H1 (cell line): ENCODE measurements around the gene WDR44. TPM values are rescaled to one million over a fixed set of nuclear protein-coding genes. Genes with fewer than 3 reads are reported as not detected.
A peak's percentile ranks its signal among the peaks of the same experiment; 100 is the strongest.

Source experiments
- CTCF ChIA-PET: fragments of 300-600 bp; sonication (Branson Sonifier 250); formaldehyde crosslinking; loops from one replicate; lab custom pipeline; 2021; ENCODE audit not compliant: partially characterized antibody; lab: Charles Lee
- POLR2A ChIA-PET: fragments of 300-600 bp; sonication (Branson Sonifier 250); formaldehyde crosslinking; loops from one replicate; lab custom pipeline; 2021; ENCODE audit warnings: inconsistent platforms; ENCODE audit not compliant: partially characterized antibody; lab: Charles Lee
- DNase-seq, 2 experiments: peaks; one replicate each; pipeline versions ENCODE4 v3.0.0 to v3.0.0-alpha.2; 2010 to 2022; ENCODE audit warnings: low spot score in 2 of 2, low read depth in 1 of 2, mixed read lengths in 1 of 2
- FAIRE-seq: peaks from 2 replicates; lab custom pipeline; 2011; peaks lifted over from hg19 to GRCh38; lab: Jason Lieb, UNC
- H2AFZ ChIP-seq: 2 replicates; pipeline ENCODE4 v1.8.1; 2012; ENCODE audit warnings: low read length, inconsistent platforms
- H2AK5ac ChIP-seq: 2 replicates; pipeline ENCODE4 v1.6.1; 2013; ENCODE audit warnings: low read depth, low read length
- H2BK120ac ChIP-seq: replicated peaks from 2 replicates; pipeline ENCODE3; 2013; ENCODE audit warnings: low read depth, low read length, inconsistent platforms
- H2BK12ac ChIP-seq: 2 replicates; pipeline ENCODE4 v1.6.1; 2013; ENCODE audit warnings: low read depth, low read length
- H2BK15ac ChIP-seq: 2 replicates; pipeline ENCODE4 v1.6.1; 2013; ENCODE audit warnings: low read length
- H2BK20ac ChIP-seq: 2 replicates; pipeline ENCODE4 v1.6.1; 2013; ENCODE audit warnings: low read length
- H2BK5ac ChIP-seq: 2 replicates; pipeline ENCODE4 v1.6.1; 2013; ENCODE audit warnings: low read depth, low read length
- H3K14ac ChIP-seq: 2 replicates; pipeline ENCODE4 v1.6.1; 2013; ENCODE audit warnings: inconsistent platforms; ENCODE audit not compliant: insufficient read length
- H3K18ac ChIP-seq: 2 replicates; pipeline ENCODE4 v1.6.1; 2013; ENCODE audit warnings: low read length; ENCODE audit errors: extremely low read depth
- H3K23ac ChIP-seq: 2 replicates; pipeline ENCODE4 v1.6.1; 2013; ENCODE audit warnings: inconsistent platforms; ENCODE audit not compliant: insufficient read length
- H3K23me2 ChIP-seq: 2 replicates; pipeline ENCODE4 v1.6.1; 2013; ENCODE audit warnings: low read depth, low read length
- H3K27ac ChIP-seq: 2 replicates; pipeline ENCODE4 v1.6.1; 2011; ENCODE audit warnings: low read depth, low read length, inconsistent platforms
- H3K27me3 ChIP-seq, 4 experiments: replicated peaks in 1 of 4; 1 replicate in 1 of 4; 2 replicates in 3 of 4; pipeline versions ENCODE4 v1.6.1 to v1.8.1; 2011 to 2013; ENCODE audit warnings: low read length in 3 of 4, mild to moderate bottlenecking in 3 of 4, inconsistent platforms in 2 of 4, mixed read lengths in 2 of 4, moderate library complexity in 1 of 4; ENCODE audit not compliant: control insufficient read depth in 3 of 4, insufficient read depth in 3 of 4; ENCODE audit errors: extremely low read depth in 1 of 4
- H3K36me3 ChIP-seq, 4 experiments: 2 replicates each; pipeline versions ENCODE4 v1.6.1 to v1.8.1; 2011 to 2013; ENCODE audit warnings: mild to moderate bottlenecking in 4 of 4, low read length in 3 of 4, moderate library complexity in 2 of 4, control low read depth in 1 of 4, inconsistent platforms in 1 of 4; ENCODE audit not compliant: insufficient read depth in 4 of 4, control insufficient read depth in 2 of 4
- H3K4ac ChIP-seq: replicated peaks from 2 replicates; pipeline ENCODE3; 2013; ENCODE audit warnings: low read length, low read depth, mixed read lengths, inconsistent platforms; ENCODE audit not compliant: insufficient read length
- H3K4me1 ChIP-seq, 4 experiments: replicated peaks in 1 of 4; 1 replicate in 1 of 4; 2 replicates in 3 of 4; pipeline versions ENCODE4 v1.6.1 to v1.8.1; 2011 to 2013; ENCODE audit warnings: low read length in 3 of 4, inconsistent platforms in 2 of 4, mixed read lengths in 1 of 4; ENCODE audit not compliant: insufficient read depth in 4 of 4, control insufficient read depth in 3 of 4
- H3K4me2 ChIP-seq, 2 experiments: 2 replicates each; pipeline versions ENCODE4 v1.6.1 to v1.8.1; 2011 to 2013; ENCODE audit warnings: low read depth in 2 of 2, low read length in 2 of 2, control low read depth in 1 of 2, inconsistent platforms in 1 of 2, mild to moderate bottlenecking in 1 of 2; ENCODE audit not compliant: insufficient read depth in 1 of 2
- H3K4me3 ChIP-seq, 4 experiments: fragments of 200-600, 300-600 bp in 1 of 4; sonication (generic), shearing (Covaris generic), sonication (Bioruptor Twin) in 1 of 4; 2 replicates each; pipeline versions ENCODE4 v1.5.1 to v1.8.1; 2011 to 2016; ENCODE audit warnings: low read length in 4 of 4, low read depth in 3 of 4, control low read depth in 2 of 4, inconsistent platforms in 2 of 4, mild to moderate bottlenecking in 2 of 4, mixed read lengths in 1 of 4, moderate library complexity in 1 of 4; ENCODE audit not compliant: insufficient read depth in 2 of 4; ENCODE audit errors: extremely low read depth in 1 of 4
- H3K56ac ChIP-seq: replicated peaks from 2 replicates; pipeline ENCODE3; 2013; ENCODE audit warnings: low read depth, mild to moderate bottlenecking, mixed read lengths, low read length, inconsistent platforms; ENCODE audit not compliant: insufficient read length
- H3K79me1 ChIP-seq: 2 replicates; pipeline ENCODE4 v1.6.1; 2013; ENCODE audit warnings: low read depth, low read length, control low read depth
- H3K79me2 ChIP-seq, 2 experiments: 2 replicates each; pipeline versions ENCODE4 v1.6.1 to v1.8.1; 2012 to 2013; ENCODE audit warnings: low read length in 2 of 2, mild to moderate bottlenecking in 2 of 2, inconsistent platforms in 1 of 2; ENCODE audit not compliant: insufficient read depth in 2 of 2, control insufficient read depth in 1 of 2
- H3K9ac ChIP-seq, 4 experiments: replicated peaks in 1 of 4; 1 replicate in 1 of 4; 2 replicates in 3 of 4; pipeline versions ENCODE4 v1.6.1 to v1.8.1; 2011 to 2013; ENCODE audit warnings: low read depth in 3 of 4, low read length in 3 of 4, control low read depth in 2 of 4, mild to moderate bottlenecking in 2 of 4, moderate library complexity in 2 of 4, inconsistent platforms in 1 of 4; ENCODE audit errors: extremely low read depth in 1 of 4
- H3K9me3 ChIP-seq, 2 experiments: 2 replicates each; pipeline versions ENCODE4 v1.6.1 to v1.8.1; 2012 to 2013; ENCODE audit warnings: mild to moderate bottlenecking in 2 of 2, moderate library complexity in 2 of 2, control low read depth in 1 of 2, inconsistent platforms in 1 of 2, low read depth in 1 of 2, low read length in 1 of 2, mixed read lengths in 1 of 2; ENCODE audit not compliant: insufficient read depth in 2 of 2
- H4K20me1 ChIP-seq, 2 experiments: replicated peaks in 1 of 2; 2 replicates each; pipeline versions ENCODE3 to v1.8.1; 2011 to 2013; ENCODE audit warnings: inconsistent platforms in 2 of 2, low read length in 2 of 2, mild to moderate bottlenecking in 1 of 2; ENCODE audit not compliant: insufficient read depth in 2 of 2, control insufficient read depth in 1 of 2
- H4K5ac ChIP-seq: 2 replicates; pipeline ENCODE4 v1.6.1; 2013; ENCODE audit warnings: low read length, low read depth, mixed read lengths, inconsistent platforms; ENCODE audit not compliant: insufficient read length
- H4K8ac ChIP-seq: 2 replicates; pipeline ENCODE4 v1.8.0; 2013; ENCODE audit warnings: mild to moderate bottlenecking, moderate library complexity, low read length, inconsistent platforms; ENCODE audit not compliant: insufficient read depth; ENCODE audit errors: extremely low read depth
- H4K91ac ChIP-seq: replicated peaks from 2 replicates; pipeline ENCODE3; 2013; ENCODE audit warnings: low read length, mixed read lengths, inconsistent platforms; ENCODE audit not compliant: insufficient read length
- CTBP2 ChIP-seq: IDR thresholded peaks from 2 replicates; pipeline ENCODE4 v1.7.0; 2011; ENCODE audit warnings: borderline replicate concordance, mild to moderate bottlenecking, moderate library complexity, mixed read lengths, low read length; ENCODE audit not compliant: insufficient read depth, insufficient read length
- E2F6 ChIP-seq: IDR thresholded peaks from 2 replicates; pipeline ENCODE4 v1.6.1; 2012; ENCODE audit warnings: inconsistent platforms
- EGR1 ChIP-seq: IDR thresholded peaks from 2 replicates; pipeline ENCODE4 v1.6.1; 2011; ENCODE audit warnings: low read depth, low read length, borderline replicate concordance
- JUND ChIP-seq: IDR thresholded peaks from 2 replicates; pipeline ENCODE4 v1.6.1; 2011; ENCODE audit warnings: mild to moderate bottlenecking, improper control_type of control experiment, low read length
- MAX ChIP-seq: IDR thresholded peaks from 2 replicates; pipeline ENCODE4 v1.6.1; 2012; ENCODE audit warnings: inconsistent platforms
- PHF8 ChIP-seq: fragments of 200-600 bp; sonication (generic); conservative IDR thresholded peaks from 2 replicates; pipeline ENCODE4 v1.7.1; 2012; ENCODE audit warnings: low read depth, mild to moderate bottlenecking, inconsistent platforms, low read length, moderate library complexity
- RNF2 ChIP-seq: fragments of 200-900, 300-1000 bp; sonication (generic); IDR thresholded peaks from 2 replicates; pipeline ENCODE4 v1.7.1; 2016; ENCODE audit warnings: borderline replicate concordance, low read depth, mild to moderate bottlenecking, antibody characterized with exemption, low read length; ENCODE audit not compliant: poor library complexity, severe bottlenecking; ENCODE audit errors: missing control alignments
- SP2 ChIP-seq: IDR thresholded peaks from 2 replicates; pipeline ENCODE4 v1.6.1; 2012; ENCODE audit warnings: mild to moderate bottlenecking, low read length, inconsistent platforms
- SUZ12 ChIP-seq: fragments of 200-600 bp; sonication (generic); IDR thresholded peaks from 2 replicates; pipeline ENCODE4 v1.6.1; 2012; ENCODE audit warnings: mild to moderate bottlenecking, inconsistent platforms, low read length, moderate library complexity, mixed read lengths
- WGBS, 2 experiments: shearing (Covaris generic) in 1 of 2; methylation state at CpG; one replicate each; pipeline versions ENCODE4 v1.1.6 to v1.1.7; 2013 to 2015; ENCODE audit warnings: low lambda C conversion rate in 2 of 2, mixed read lengths in 2 of 2, inconsistent platforms in 1 of 2, low coverage in 1 of 2, missing lambda C conversion rate in 1 of 2; ENCODE audit not compliant: insufficient replicate concordance in 2 of 2, insufficient coverage in 1 of 2, insufficient read length in 1 of 2; ENCODE audit errors: extremely low coverage in 1 of 2, missing lambda C conversion rate in 1 of 2; 5-methylcytosine and 5-hydroxymethylcytosine counted together
- polyA plus RNA-seq, 7 experiments: library from polyadenylated mRNA; depleted of rRNA in 3 of 7; stranded (reverse) in 5 of 7; unstranded in 2 of 7; fragments of >200 nt in 5 of 7; fragments of 200-250 nt in 2 of 7; gene quantifications; 1 replicate in 5 of 7; 2 replicates in 1 of 7; 4 replicates in 1 of 7; pipeline versions ENCODE4 v1.2.1 to v1.2.3, GENCODE V29; 2011 to 2013; ENCODE audit warnings: missing spikeins in 2 of 7, mixed read lengths in 2 of 7
- total RNA-seq: library from RNA; stranded (reverse); fragmentation: NEBNext Ultra II Directional; extraction: Animal tissue kit (Norgen Biotek cat#: 25700); gene quantifications from 2 replicates; pipeline ENCODE4 v1.2.1, GENCODE V29; 2021

WDR44 gene
- total and polyA plus RNA-seq, 2 of the 8 experiments (the other 6 are each of a cell fraction or from before 2014, with no cell fraction given): 5.1 to 17.2 TPM

- Histone ChIP-seq H4K5ac (no peak overlapping the region), H3K36me3 (no peaks in the 10 kb centered on the region), H2BK5ac (no peak overlapping the region), H3K14ac (no peak overlapping the region), H3K27me3 (no peaks in the 10 kb centered on the region), H4K20me1 (peaks cover 0 to 4% of the 10 kb centered on the region in 2 experiments), H3K18ac (no peak overlapping the region; the same call in 1 of the 2 replicates), H3K56ac (no peak overlapping the region), H2AFZ (no peak overlapping the region), H3K79me1 (no peaks in the 10 kb centered on the region), H3K27ac (no peak overlapping the region), H3K9me3 (no peaks in the 10 kb centered on the region), H3K79me2 (peaks cover 0 to 57% of the 10 kb centered on the region in 2 experiments; a peak in 2 of 4 replicates), H2AK5ac (no peak overlapping the region), H4K8ac (no peak overlapping the region), H2BK12ac (no peak overlapping the region), H3K9ac (no peak overlapping the region), H3K4me3 (peak overlapping the region; percentile 63 to 92 (median 72); a peak in 7 of 8 replicates), H2BK20ac (no peak overlapping the region), H3K23me2 (0 out of 2 replicates have a peak, but pooled peaks cover 2% of the 10 kb centered on the region), H3K4ac (no peak overlapping the region), H3K4me2 (peak overlapping the region; percentile 69 to 75), H2BK120ac (no peak overlapping the region), H2BK15ac (no peak overlapping the region), H3K23ac (no peak overlapping the region), H3K4me1 (peaks cover 0 to 5% (median 2%) of the 10 kb centered on the region in 4 experiments; a peak in 2 of 7 replicates), H4K91ac (no peak overlapping the region)
- ChIA-PET CTCF (no interaction called here), POLR2A (interaction anchor here (1.1 kb wide), 1 partner anchor 12 kb away, joined by 3 read pairs; no protein-coding TSS in a partner anchor)
- TF ChIP-seq RNF2 (no peak), CTBP2 (no peak), PHF8 (no peak), E2F6 (no peak), EGR1 (no peak), SP2 (no peak), JUND (no peak), MAX (no peak), SUZ12 (no peak)
- DNase-seq: no peak
- 3% methylated on average over 3 of the region's 3 CpGs; no CpG with 5 or more reads in 1 of the 2 experiments for WGBS, 2 experiments
- FAIRE-seq: no peak
Observed at GRCh38 chrX:118347736-118348135, 1.8 kb downstream of the WDR44 start.
